Uterus (tissue), 2 donors: ENCODE data around the gene CRYBA4.

ENCODE experiments used
- CTCF ChIP-seq, 4 experiments: fragments of 200-600 bp in 2 of 4; fragments of 450-650 bp in 2 of 4; sonication (generic) in 2 of 4; IDR thresholded peaks; one replicate each; pipeline ENCODE4 v1.5.1; 2016 to 2019; ENCODE audit warnings: antibody characterized with exemption in 4 of 4, mild to moderate bottlenecking in 2 of 4, moderate library complexity in 1 of 4
- POLR2A ChIP-seq, 2 donors: fragments of 450-650 bp; IDR thresholded peaks; one replicate each; pipeline ENCODE4 v1.6.1; 2016; ENCODE audit warnings: antibody characterized with exemption in 2 of 2, mild to moderate bottlenecking in 1 of 2, moderate library complexity in 1 of 2

- no peak for TF ChIP-seq CTCF (IDR thresholded peaks at IDR 0.05)
- no peak for TF ChIP-seq POLR2A (IDR thresholded peaks at IDR 0.05)
Observed at GRCh38 chr22:26642465-26643417, 21.0 kb downstream of the CRYBA4 start.
